Kidney (tissue), 14 donors: ENCODE results near the gene TRNP1. TPM values are rescaled to one million over a fixed set of nuclear protein-coding genes. Genes with fewer than 3 reads are reported as not detected.

Experiments
- DNase-seq, 5 donors: peaks; one replicate each; pipeline ENCODE4 v3.0.0-alpha.2; 2013 to 2020
- FAIRE-seq: peaks from 2 replicates; lab custom pipeline; 2012; peaks lifted over from hg19 to GRCh38; lab: Jason Lieb, UNC
- H3K27ac ChIP-seq, 2 donors: one replicate each; pipeline ENCODE4 v1.7.0; 2013; ENCODE audit warnings: low read depth in 2 of 2, low read length in 2 of 2, inconsistent platforms in 1 of 2
- H3K27me3 ChIP-seq: one replicate; pipeline ENCODE4 v1.7.1; 2013; ENCODE audit warnings: low read length, inconsistent platforms; ENCODE audit not compliant: control insufficient read depth, insufficient read depth
- H3K36me3 ChIP-seq, 3 donors: one replicate each; pipeline versions ENCODE4 v1.7.0 to v1.7.1; 2013; ENCODE audit warnings: low read length in 3 of 3, control low read depth in 1 of 3, inconsistent platforms in 1 of 3; ENCODE audit not compliant: insufficient read depth in 3 of 3, control insufficient read depth in 2 of 3
- H3K4me1 ChIP-seq, 3 donors: one replicate each; pipeline versions ENCODE4 v1.7.0 to v1.7.1; 2013; ENCODE audit warnings: low read length in 3 of 3, inconsistent platforms in 1 of 3, low read depth in 1 of 3; ENCODE audit not compliant: control insufficient read depth in 2 of 3, insufficient read depth in 2 of 3
- H3K4me3 ChIP-seq, 3 donors: one replicate each; pipeline versions ENCODE4 v1.7.0 to v1.8.1; 2013; ENCODE audit warnings: low read length in 3 of 3, control low read depth in 1 of 3, inconsistent platforms in 1 of 3
- H3K9ac ChIP-seq, 3 donors: one replicate each; pipeline versions ENCODE4 v1.7.0 to v1.7.1; 2013; ENCODE audit warnings: low read length in 3 of 3, control low read depth in 1 of 3, inconsistent platforms in 1 of 3
- H3K9me3 ChIP-seq, 3 donors: one replicate each; pipeline versions ENCODE4 v1.7.0 to v1.7.1; 2013; ENCODE audit warnings: low read length in 3 of 3, control low read depth in 1 of 3, inconsistent platforms in 1 of 3; ENCODE audit not compliant: control insufficient read depth in 2 of 3, insufficient read depth in 1 of 3
- intact Hi-C: fragments of 100-400 bp; cut with DNase I; formaldehyde crosslinking; loops from one replicate; pipeline ENCODE4 v1.11.1; 2022
- polyA plus RNA-seq: library from polyadenylated mRNA; stranded (reverse); fragments of 350-450 nt; fragmentation: Illumina TruSeq; extraction: RNeasy Lipid Tissue Mini Kit (QIAGEN cat#74804); gene quantifications from one replicate; pipeline ENCODE4 v1.2.3, GENCODE V29; 2014; ENCODE audit warnings: low read depth, low replicate concordance; ENCODE audit not compliant: insufficient read depth
- total RNA-seq: library from RNA; stranded (reverse); fragmentation: NEBNext Ultra II Directional; extraction: Animal tissue kit (Norgen Biotek cat#: 25700); gene quantifications from one replicate; pipeline ENCODE4 v1.2.1, GENCODE V29; 2021
- TF ChIP-seq, protein P1 (sequence below): IDR thresholded peaks from 3 replicates; pipeline ENCODE4 v1.5.1; 2012; ENCODE audit warnings: mild to moderate bottlenecking, moderate library complexity, borderline replicate concordance; ENCODE audit not compliant: insufficient read depth; ENCODE audit errors: extremely low read depth
- donor health status: control.
- donor health status: control.
- donor health status: control.
- donor health status: control.
- donor health status: control.
- donor health status: DM: yes; HTN: yes; CAD: no.
- donor health status: Normal renal cell carcinoma (clear cell type).

Gene TRNP1
- total and polyA plus RNA-seq, 2 donors from 2014 or later: 33.0 to 38.3 TPM

DNA sequence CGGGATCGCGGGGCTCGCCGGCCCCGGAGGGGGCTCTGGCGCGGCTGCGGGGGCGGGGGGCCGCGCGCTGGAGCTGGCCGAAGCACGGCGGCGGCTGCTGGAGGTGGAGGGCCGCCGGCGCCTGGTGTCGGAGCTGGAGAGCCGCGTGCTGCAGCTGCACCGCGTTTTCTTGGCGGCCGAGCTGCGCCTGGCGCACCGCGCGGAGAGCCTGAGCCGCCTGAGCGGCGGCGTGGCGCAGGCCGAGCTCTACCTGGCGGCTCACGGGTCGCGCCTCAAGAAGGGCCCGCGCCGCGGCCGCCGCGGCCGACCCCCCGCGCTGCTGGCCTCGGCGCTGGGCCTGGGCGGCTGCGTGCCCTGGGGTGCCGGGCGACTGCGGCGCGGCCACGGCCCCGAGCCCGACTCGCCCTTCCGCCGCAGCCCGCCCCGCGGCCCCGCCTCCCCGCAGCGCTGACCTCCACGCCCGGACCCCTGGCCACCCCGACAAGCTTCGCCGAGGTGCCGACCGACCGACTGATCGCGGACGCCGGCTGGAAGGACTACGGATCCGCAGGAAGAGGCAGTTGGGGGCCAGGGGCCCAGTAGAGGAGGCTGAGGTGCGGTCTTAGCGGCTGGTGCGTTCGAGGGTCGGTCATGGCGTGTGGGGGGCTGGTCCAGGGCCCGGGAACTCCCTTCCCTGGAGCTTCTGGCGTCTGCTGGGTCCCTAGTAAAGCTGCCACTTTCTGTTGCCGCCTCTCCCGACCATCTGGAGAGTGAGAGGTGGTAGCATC is 711 bp downstream of the TRNP1 start:
- DNase-seq: peak in 4 of 5 donors; percentile 37 to 68 (median 46)
- TF ChIP-seq, protein P1, sequence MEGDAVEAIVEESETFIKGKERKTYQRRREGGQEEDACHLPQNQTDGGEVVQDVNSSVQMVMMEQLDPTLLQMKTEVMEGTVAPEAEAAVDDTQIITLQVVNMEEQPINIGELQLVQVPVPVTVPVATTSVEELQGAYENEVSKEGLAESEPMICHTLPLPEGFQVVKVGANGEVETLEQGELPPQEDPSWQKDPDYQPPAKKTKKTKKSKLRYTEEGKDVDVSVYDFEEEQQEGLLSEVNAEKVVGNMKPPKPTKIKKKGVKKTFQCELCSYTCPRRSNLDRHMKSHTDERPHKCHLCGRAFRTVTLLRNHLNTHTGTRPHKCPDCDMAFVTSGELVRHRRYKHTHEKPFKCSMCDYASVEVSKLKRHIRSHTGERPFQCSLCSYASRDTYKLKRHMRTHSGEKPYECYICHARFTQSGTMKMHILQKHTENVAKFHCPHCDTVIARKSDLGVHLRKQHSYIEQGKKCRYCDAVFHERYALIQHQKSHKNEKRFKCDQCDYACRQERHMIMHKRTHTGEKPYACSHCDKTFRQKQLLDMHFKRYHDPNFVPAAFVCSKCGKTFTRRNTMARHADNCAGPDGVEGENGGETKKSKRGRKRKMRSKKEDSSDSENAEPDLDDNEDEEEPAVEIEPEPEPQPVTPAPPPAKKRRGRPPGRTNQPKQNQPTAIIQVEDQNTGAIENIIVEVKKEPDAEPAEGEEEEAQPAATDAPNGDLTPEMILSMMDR: no peak
- no peak for FAIRE-seq
- peak overlapping the region in 2 of 3 donors; percentile 32 to 68 for H3K9ac ChIP-seq
- intact Hi-C loops: no loop called here
- peaks cover 13% of the 10 kb centered on the region for H3K27me3 ChIP-seq
- peak overlapping the region; percentile 63 to 64 for H3K27ac ChIP-seq
- H3K9me3 ChIP-seq: no peaks in the 10 kb centered on the region
- no peaks in the 10 kb centered on the region for H3K36me3 ChIP-seq
- peak overlapping the region in 2 of 3 donors; percentile 45 to 54 for H3K4me3 ChIP-seq
- peaks cover 0 to 18% (median 4%) of the 10 kb centered on the region in 3 donors for H3K4me1 ChIP-seq

DNA sequence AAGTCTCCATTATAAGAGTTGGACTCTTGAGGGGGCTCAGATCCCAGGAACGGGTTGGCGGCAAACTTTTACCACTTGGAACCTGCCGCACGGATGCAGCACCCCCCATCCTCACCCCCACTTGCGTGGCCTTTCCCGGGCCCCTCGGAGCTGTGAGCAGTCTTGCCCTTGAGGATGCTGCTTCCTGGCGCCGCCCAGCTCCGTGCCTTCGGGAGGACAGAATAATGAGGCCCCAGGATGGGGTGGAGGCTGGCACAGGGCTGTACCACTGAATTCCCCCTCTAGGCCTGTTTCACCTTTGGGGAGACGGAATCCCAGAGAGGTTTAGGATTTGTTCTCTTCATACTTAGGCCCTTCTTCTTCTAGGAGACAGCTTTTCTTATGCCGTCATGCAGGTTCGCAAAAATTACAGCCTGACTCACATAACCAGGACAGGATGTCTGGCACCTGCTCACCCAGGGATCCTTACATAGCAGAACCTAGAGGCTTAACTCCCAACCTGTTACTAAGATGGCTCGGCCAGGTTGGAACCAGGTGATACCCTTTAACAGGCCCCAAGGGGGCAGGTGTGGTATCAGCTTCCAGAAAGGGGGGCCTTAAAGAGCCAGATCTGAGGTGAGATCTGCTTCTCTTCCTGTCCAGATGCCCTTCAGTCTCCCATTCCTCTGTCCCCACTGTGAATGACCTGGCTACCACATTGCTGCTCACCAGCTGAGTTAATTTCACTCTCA is 1.5 kb downstream of the TRNP1 start:
- peaks cover 0 to 20% (median 4%) of the 10 kb centered on the region in 3 donors for H3K4me1 ChIP-seq
- DNase-seq: peak in 1 of 5 donors; percentile 70
- intact Hi-C loops: no loop called here

DNA sequence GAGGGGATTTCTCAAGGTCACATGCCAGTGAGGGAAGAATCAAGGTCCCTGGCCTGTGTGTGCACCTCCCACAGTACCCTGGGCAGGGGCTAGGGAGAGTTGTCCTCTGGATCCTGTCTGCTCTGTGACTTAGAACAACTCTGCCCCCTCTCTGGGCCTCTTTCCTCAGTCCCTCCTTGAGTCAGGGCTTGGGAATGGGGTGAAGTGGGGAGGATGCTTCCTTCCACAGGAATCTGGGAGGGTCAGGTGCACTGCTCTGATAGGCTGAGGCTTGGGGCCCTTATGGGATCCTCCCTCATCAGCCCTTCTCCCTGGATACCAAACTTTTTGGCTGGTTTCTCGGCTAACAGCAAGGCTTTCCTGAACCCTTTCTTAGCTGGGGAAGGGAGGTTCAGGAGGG is 2.5 kb downstream of the TRNP1 start:
- TF ChIP-seq, protein P1: no peak
- no peak for FAIRE-seq
- intact Hi-C loops: no loop called here
- H3K36me3 ChIP-seq: no peaks in the 10 kb centered on the region
- peaks cover 13% of the 10 kb centered on the region for H3K27me3 ChIP-seq
- no peak overlapping the region for H3K9ac ChIP-seq
- H3K9me3 ChIP-seq: no peaks in the 10 kb centered on the region
- H3K4me3 ChIP-seq: no peak overlapping the region
- peaks cover 3 to 20% (median 9%) of the 10 kb centered on the region in 3 donors for H3K4me1 ChIP-seq
- DNase-seq: peak in 1 of 5 donors; percentile 34
- H3K27ac ChIP-seq: no peak overlapping the region

More for the DNA sequence above, 1.5 kb downstream of the TRNP1 start:
- TF ChIP-seq, protein P1: no peak
- H3K36me3 ChIP-seq: no peaks in the 10 kb centered on the region
- peak overlapping the region in 2 of 3 donors; percentile 45 to 54 for H3K4me3 ChIP-seq
- H3K27ac ChIP-seq: peak overlapping the region; percentile 63 to 64
- no peaks in the 10 kb centered on the region for H3K9me3 ChIP-seq
- FAIRE-seq: no peak
- peak overlapping the region in 2 of 3 donors; percentile 23 to 68 for H3K9ac ChIP-seq
- peaks cover 13% of the 10 kb centered on the region for H3K27me3 ChIP-seq
